HG02798 (cell line): ENCODE results near the gene DPY19L3.
"Not testable (repeated sequence)": the region's sequence is repeated elsewhere in the genome, so short reads cannot be mapped to it uniquely, and the experiment has no call there.

ENCODE experiments used
- ATAC-seq: cut with Tn5 transposase; IDR thresholded peaks from one replicate; pipeline ENCODE4 v1.9.1; 2021; ENCODE audit warnings: mild to moderate bottlenecking; ENCODE audit not compliant: unreplicated experiment, poor library complexity

The DPY19L3 gene

DNA sequence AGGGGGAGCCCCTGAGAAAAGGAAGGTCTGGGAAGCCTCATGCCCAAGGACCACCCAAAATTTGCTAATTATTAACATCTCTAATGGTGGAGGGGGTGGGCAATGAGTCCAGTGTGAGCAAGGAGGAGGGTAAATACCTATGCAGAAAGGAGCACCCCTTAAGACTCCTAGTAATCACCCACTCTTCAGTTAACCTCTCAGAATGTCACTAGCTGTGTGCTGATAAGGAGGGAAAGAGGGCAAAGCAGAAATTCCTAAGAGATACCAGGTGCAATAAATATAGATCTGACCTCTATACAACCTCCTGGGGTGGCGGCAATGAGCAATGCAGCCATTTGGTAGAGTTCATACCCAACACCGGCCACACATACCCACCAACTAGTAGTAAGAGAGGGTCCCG lies 12.7 kb upstream of the DPY19L3 start:
- ATAC-seq: no peak

- no peak for ATAC-seq
These were observed 9.4 kb upstream of the DPY19L3 start for GRCh38 chr19:32396046-32396652.

DNA sequence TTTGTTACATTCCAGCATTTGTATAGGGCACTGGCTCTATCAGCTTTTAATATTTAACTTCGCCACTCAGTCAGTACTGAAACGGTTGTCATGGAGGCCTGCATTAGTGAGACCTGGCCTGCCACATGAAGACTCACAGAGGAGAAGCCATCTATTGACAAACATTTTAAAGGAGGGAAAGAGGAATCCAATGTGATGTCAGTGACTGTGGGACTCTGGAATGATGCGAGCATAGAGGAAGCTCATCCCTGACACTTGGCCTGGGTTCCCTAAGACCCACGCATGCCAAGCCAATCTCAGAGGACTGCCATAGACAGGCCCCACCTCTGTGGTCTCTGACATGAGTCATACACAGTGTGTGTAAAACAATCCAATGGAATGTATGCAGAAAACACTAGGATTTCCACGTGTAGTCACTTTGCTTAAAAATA lies 7.9 kb upstream of the DPY19L3 start:
- no peak for ATAC-seq

DNA sequence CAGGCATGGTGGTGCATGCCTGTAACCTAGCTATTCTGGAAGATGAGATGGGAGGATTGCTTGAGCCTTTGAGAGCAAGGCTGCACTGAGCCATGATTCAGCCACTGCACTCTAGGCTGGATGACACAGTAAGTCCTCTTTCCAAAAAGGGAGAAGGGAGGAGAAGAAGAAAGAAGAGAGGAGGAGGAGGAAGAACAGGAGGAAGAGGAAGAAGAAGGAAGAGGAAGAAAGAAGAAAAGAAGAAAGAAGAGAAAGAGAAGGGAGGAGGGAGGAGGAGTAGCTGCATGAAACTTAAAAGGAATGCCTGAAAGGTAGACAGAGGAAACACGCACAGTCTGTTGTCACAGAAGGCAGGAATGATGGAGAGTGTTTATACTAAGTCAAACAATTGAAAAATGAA lies 3.6 kb upstream of the DPY19L3 start:
- ATAC-seq: no peak

DNA sequence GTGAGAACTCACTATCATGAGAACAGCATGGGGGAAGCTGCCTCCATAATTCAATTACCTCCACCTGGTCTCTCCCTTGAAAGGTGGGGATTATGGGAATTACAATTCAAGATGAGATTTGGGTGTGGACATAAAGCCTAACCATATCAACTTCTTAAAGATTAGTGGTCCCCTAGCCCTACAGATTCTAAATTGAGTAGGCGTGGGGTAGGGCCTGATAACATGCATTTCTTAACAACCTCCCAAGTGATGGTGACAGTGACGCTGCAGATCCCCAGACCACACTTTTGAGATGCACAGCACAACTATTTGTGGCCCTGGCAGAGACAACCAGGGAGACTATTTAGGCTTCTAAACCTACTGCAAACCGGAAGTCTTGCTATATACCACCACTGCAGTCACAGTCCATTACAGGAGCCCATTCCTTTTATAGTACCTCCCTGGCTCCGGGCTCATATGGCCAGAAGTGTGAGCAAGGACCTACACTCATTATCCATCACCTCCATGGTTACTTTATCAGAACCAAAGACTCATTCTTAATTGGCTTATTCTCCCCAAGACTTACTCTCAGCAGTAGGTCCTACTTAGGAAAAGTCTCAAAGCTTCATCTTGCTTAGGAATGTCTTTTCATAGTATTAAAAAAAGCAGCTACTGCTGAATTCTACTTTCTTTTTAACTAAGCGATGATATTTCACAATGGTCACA lies 2.1 kb upstream of the DPY19L3 start:
- no peak for ATAC-seq

- no peak for ATAC-seq
These were observed 1.2 kb upstream of the DPY19L3 start for GRCh38 chr19:32404213-32404932.

DNA sequence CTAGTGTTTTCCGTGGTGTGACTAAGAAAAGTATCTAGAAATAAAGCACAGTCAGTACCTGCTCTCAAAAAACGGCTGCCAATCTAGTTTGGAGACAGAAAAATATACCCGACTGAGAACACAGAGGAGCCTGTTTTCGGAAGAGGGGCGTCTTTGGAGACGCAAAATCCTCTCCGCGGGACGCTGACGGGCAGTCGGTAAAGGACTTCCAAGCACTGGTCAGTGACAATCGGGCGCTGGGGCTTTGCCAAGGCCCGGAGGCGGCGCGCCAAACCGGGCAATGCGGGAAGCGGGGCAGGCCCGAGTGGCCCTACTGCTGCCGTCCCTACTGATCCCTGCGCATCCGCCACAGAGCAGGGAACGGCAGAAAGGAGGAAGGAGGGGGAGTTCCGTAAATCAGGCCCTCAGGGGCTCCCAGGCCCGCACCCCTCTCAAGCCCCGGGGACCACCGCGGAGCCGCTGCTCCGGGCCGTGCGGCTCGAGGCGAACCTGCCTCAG lies 588 bp upstream of the DPY19L3 start:
- ATAC-seq: no peak

DNA sequence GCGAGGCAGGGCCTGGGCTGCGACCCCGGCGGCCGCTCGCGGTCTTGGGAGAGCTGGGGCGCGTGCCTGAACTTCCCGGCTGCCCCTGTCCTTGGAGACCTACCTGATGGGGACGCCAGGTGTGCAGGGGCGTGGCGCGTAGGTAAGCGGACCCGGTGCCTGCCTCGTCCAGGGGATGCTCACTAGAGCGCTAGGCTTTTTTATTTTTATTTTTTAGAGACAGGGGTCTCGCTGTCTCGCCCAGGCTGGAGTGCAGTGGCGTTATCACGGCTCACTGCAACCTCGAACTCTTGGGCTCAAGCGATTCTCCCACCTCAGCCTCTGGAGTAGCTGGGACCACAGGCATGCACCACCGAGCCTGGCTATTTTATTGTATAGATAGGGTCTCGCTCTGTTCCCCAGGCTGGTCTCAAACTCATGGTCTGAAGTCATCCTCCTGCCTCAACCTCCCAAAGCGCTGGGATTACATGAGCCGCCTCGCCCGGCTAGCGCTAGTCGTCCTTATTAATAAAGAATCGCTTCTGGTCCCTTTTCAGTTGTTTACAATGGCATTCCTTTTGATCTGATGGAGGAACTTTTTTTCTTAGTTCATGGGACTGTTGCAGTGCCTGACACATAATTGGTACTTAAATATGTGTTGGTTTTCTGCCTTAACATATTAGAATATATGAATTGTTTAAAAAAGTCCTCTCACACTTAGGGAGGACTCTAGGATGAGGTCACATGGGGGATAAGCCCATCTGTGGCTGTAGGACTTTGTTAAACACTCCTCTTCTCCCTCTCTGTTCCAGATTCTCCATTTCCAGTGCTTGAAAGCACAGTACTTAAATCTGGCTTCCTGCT lies 812 bp downstream of the DPY19L3 start:
- no peak for ATAC-seq

- no peak for ATAC-seq
These were observed 1.7 kb downstream of the DPY19L3 start for GRCh38 chr19:32407004-32407992.

- ATAC-seq: no peak
These were observed 9.7 kb downstream of the DPY19L3 start for GRCh38 chr19:32415246-32415645.

- ATAC-seq: no peak
These were observed 10.1 kb downstream of the DPY19L3 start for GRCh38 chr19:32415669-32416068.

GRCh38 chr19:32416749-32417456 lies 11.3 kb downstream of the DPY19L3 start:
- ATAC-seq: no peak

GRCh38 chr19:32418155-32418554 lies 12.6 kb downstream of the DPY19L3 start:
- ATAC-seq: no peak

DNA sequence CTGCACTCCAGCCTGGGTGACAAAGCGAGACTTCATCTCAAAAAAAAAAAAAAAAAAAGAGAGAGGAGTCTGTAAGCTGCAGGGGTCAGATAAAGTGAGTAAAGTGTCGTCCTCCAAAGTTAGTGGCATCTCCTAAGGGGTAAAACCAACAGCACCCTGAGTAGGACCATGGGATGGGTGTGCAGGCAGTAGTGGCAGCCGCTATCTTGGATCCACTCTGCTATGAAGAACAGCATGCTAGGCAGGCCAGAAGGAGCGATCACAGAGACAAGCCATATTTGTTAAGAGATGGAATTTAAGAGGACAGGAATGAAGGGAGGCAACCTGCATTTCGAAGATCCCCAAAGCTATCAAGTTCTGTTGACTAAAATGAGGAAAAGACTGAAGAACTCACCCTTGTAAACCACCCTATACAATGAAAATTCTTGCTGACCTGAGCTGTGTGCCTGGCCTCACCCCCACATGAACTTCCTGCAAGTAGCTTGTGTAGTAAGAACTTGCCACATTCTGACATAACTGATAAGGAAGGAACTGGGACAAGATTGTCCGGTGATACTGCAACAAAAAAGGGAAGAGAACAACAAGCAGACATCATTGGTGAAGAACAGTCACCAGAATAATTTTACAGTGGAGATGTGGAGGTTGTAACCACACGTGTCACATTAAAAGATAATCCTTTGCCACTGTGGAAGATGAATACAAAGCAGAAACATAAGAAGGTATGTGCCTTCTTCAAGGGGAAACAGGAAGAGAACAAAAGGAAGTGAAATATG lies 16.2 kb downstream of the DPY19L3 start:
- ATAC-seq: no peak

DNA sequence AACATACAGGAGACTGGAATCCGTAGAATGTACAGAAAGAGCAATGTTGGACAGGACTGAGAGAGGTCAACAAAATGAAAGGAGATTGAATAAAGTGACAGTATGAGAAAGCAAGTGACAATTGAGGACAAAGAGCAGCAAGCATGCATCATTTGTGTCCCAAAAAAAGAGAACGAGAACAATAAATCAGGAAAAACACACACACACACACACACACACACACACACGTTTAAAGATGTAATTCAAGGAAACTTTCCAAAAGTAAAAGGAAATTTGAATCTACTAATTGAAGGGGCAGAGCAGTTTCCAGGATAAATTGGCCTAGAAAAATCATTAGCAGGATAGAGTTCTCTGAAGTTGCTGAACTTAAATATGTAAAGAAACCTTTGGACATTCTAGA lies 16.9 kb downstream of the DPY19L3 start:
- ATAC-seq: no peak

DNA sequence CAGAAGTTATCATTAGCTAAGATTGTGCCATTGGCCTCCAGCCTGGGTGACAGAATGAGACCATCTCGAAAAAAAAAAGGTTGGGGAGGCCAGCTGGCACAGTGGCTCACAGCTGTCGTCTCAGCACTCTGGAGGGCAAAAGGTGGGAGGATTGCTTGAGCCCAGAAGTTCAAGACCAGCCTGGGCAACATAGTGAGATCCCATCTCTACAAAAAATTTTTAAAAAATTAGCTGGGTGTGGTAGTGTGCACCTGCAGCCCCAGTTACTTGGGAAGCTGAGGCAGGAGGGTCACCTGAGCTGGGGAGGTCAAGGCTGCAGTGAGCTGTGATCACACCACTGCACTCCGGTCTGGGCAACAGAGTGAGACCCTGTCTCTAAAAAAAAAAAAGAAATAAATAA lies 18.4 kb downstream of the DPY19L3 start:
- not testable (repeated sequence) for ATAC-seq

DNA sequence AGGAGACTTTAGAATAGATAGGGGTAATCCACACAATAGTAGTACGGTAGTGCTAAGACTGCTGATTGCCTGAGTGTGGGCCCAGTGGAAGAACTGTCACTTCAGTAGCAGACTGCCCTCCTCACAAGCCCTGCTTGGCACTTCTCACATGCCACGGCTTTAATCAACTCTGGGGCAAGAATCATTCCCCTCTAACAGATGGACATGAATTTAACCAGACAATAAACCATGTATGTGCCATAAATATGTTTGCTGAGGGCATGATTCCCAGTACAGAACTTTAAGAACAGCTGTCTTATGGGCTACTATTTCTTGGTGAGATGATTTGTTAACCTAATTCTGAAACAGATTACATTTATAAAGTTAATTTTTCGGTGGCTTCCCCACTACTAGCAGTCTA lies 22.0 kb downstream of the DPY19L3 start:
- ATAC-seq: no peak

DNA sequence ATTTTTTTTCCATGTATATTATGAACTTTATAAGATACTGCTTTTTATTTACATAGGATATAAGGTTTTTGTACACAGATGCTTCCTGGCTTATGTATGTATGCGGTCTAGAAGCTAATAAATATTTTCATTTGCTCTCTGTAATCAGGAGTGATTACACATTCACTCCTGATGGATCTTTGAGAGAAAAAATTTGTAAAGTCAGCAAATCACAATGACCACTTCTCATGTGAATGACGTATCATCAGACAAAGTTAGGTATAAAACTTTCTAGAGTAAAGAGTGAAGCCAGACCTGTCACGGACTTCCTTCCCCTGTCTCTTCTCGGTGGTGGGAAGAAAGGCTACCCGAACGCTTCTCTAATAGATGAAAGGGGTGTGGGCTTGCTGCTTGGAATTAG lies 31.1 kb downstream of the DPY19L3 start:
- ATAC-seq: no peak
